DMS114 treated with DMSO at 0.1 percent for 48 hours (cell line): Measurements from ENCODE around the gene ZNF330.
"Not testable (repeated sequence)": the region's sequence is repeated elsewhere in the genome, so short reads cannot be mapped to it uniquely, and the experiment has no call there.

Source experiments
- DNase-seq: peaks from one replicate; lab custom pipeline; 2025; ENCODE audit not compliant: unreplicated experiment; lab: John Stamatoyannopoulos, UW

ZNF330 gene

DNA sequence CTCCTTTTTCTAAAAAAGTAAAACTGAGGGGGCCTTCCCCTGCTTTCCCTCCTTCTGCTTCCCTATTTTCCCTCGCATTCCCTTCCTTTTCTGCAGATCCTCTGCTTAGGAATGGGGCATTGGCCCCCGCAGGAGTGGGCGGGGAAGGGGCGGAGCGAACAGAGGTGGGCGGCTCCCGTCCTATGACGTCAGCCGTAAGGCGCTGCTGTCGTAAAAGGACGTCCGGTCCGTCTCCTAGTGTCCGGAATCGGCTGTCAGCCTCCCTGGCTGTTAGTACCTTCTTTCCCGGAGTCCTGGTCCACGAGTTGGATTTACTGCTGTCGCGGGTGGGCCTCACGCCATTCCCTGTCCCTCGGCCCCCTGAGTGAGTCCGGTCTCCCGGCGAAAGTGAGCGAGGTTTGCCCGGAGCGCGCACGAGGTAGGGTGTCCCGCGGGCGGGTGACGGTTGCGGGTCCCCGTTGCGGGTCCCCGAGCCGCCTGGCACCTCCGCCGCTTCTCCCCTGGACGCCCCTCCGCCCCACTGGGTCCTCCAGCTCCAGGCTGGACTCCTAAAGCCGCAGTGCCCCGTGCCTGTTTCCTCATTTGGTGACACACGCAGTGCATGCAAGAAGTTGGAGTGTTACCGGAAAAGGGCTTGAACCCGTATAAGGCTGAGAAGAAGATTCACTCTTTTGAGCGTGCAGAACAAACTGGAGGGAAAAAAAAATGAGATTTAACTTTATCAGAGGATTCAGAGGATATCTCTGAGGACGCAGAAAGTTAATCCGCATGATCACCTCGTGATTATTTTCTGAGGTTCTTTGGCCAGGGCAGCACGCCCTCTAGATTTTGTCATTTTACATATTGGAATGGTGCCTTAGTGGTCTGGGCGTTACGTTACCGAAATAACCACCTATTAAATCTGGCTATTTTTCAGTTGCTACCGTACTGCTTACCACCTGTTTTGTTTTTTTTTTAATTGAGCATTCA lies at the start of gene ZNF330:
Gene ZNF330 (plus strand): TSS at position 205 of the 969 bp plus-strand sequence. CDS start 1,477 bp downstream, outside the sequence.
- peak; percentile 51 for DNase-seq

DNA sequence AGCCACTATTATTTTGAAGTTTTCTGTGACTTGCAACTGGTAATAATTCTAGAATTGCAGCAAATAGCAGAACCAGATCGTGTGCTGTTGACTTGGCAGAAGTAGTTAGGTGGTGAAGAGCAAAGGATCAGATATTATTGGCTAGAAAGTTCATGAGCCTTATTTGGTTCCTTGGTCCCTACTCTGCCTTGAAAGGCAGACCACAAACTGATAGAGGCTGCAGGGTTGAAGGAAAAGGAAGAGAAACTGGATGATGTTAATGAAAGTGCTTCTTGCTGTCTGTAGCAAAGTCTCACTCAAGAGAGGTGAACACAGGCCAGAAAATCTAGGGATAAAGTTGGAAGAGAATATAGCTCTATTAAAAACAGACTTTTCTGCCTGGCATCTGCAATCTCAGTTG lies 46.2 kb upstream of the ZNF330 start:
- DNase-seq: no peak

DNA sequence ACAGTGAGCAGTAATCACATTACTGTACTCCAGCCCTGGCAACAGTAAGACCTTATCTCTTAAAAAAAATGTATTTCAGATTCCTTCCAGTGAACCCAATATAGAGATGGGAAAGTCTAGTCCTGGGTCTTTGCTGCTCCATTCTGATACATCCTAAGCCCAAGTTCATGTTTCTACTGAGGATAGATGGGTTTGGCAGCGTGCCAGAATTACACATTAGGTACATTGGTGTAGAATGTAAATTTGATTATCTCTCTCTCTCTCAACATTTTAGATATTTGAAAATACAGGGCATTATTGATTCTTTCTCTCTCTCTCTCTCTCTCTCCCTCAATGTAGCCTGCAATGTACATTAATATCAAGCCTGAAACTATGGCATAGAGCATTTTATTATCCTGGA lies 43.5 kb upstream of the ZNF330 start:
- no peak for DNase-seq

DNA sequence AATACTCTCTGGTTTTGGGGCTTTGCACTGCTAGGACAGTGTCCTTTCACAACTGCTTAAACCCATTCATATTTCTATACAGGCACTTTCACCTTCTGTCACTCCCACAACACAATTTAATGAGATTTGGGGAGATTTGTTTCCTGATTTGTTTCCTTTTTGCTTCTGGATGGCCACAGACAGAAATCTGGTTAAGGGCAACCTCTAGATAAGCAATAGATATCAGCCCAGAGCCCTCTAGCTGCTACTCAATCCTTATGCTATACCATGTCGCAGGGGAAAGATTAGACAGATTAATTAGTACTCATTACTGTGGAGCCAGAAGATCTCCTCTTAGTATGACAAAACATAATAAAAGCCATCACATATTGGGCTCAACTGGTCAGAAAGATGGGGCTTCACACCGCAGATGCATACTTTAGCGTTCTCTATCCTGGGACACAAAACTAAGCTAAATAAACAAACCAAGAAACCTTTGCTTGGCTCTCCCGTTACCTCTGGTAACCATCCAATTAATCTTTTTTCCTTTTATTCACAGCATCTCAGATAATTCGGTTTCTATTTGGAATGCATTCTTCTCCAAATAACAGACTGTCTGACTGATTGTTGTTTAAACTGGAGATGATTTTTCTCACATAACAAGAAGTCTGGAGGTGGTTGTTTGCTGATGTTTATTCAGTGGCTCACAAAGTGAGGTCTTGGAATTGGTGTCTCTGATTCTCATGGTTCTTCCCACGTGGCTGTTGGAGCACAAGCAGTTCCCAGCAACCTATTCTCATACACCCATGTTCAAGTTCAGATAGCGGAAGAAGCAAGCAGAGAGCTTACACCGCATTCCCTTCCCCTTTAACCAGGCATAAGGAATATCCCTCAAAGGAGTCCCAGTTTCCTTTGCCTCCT lies 41.0 kb upstream of the ZNF330 start:
- no peak for DNase-seq

DNA sequence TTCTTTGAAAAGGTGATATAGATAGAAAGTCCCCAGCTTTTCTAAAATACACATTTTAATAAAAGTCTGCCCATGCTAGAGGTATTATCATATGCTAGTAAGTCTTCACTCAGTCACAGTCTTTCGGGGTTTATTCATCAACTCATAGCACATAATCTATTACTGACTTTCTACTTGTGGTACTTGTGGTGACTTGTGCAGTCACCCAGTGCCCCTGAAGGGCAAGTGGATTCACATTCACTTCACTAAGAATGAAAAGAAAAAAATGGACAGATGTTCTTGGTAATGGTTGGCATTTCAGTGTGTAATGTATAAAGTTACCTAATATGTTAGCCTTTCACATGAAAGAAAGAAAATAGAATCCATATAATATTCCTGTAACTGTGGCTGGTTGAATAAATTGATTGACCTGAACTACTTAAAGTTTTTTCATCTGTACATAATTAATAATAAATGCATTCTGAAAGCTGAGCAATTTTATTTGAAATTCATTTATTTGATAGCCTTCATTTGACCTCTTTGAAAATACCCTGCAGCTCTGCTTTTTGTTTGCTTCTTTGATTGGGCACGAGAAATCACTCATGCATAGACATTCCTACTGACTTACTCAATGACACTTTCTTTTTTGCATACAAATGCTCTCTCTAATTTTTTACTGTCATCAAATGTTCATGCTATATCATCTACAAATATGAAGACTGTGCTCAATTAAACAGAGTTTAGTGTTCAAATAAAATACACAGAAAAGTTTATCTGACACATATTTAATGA lies 39.5 kb upstream of the ZNF330 start:
- no peak for DNase-seq

DNA sequence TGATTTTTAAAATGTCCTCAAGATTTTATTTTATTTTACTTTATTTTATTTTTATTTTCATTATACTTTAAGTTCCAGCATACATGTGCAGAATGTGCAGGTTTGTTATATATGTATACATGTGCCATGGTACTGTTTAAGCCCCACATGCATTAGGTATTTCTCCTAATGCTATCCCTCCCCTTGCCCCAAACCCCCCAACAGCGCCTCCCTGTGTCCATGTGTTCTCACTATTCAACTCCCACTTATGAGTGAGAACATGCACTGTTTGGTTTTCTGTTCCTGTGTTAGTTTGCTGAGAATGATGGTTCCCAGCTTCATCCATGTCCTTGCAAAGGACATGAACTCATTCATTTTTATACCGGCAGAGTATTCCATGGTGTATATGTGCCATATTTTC lies 37.2 kb upstream of the ZNF330 start:
- DNase-seq: not testable (repeated sequence)

DNA sequence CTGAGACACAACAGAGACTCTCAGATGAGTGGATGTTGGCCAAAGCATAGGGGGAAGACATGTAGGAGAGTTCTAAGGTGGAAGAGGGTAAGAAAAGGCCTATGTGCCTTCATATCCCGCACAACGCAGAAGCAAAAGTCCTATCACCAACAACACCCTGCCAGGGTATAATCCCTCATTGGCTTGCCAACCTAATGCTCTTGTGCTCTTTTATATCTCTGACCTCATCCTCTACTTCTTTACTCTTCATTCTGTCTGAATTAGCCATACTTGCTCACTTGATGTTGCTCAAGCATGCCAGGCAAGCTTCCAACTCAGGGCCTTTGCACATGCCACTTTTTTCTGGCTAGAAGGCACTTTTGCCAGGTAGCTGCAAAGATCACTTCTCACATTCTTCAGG lies 28.1 kb upstream of the ZNF330 start:
- no peak for DNase-seq

DNA sequence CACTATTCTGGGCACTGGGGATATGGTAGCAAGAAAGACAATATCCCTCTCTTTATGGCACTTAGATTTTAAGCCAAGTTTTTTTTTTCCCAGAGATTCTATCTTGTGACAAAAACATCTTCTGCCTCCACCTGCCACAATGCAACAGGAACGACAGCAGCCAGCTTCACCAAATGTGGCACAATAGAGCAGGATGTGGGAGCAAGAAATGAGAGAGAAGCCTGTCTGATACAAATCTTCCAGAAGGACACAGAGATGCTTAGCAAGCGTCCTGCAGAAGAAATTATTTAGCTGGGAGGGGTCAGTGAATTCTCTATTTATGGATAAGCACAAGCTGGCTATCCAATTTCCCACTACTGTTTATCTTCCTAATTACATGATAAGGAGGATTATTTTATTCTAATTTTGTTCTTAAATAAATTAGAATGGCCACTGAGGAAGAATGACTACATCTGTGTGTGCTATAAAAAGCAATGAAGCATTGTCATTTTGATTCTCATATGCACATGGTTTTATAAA lies 27.1 kb upstream of the ZNF330 start:
- no peak for DNase-seq

DNA sequence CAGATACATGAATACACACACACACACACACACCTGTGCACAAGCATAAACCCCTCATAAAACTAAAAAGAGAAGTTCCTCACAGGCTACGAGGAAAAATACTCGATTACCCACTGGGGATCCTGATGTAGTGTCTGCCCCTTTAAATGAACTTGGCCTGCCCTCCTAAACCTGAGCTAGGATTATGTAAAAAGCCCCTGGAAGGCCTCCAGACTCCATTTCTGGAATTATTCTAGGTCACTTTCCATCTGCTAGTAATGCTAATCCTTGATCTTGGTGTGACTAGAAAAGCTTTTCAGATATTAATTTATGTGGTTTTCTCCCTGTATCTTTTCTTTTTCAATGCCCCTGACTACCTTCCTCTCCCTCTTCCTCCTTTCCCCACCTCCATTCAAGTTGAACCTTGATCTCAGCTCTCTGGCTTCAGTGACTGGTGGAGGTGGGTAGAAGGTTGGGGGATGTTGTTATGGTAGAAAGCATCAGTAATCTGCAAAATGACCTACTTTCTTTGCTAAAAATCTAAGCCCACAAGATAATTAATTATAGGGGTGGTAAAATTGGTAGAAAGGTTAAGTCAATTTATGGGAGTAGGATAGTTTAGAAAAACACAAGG lies 25.5 kb upstream of the ZNF330 start:
- DNase-seq: no peak

DNA sequence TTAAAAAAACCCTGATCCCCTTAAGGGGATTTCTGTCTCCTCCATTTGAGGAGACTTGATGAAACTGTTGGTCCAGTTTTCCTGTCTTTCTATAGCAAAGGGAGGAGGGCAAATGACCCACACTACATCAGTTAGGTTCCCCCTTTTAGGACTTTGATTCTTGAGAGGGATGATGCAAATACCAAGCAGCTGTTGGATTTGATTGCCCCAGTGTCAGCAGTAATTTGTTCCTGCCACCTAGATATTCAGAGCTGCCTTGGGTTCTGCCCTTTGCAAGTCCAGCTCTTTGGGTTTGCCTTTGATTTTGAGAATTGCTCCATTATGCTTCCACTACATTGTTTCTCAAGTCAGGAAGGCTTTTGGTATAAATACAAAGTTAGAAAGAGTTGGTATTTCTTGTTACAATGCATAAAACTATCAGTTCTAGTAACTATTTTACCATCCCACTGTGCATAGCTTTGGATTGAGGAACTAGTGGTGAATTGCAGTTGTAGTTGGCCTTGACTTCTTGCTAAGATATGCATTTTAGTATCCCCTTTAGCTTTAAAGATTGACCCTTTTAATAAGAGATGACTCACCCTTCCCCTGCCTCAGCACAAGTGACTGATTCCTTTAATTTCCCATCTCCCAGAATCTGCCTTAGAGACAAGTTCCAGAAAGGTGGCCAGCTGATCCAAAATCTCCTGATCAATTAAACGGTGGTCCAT lies 24.3 kb upstream of the ZNF330 start:
- no peak for DNase-seq

DNA sequence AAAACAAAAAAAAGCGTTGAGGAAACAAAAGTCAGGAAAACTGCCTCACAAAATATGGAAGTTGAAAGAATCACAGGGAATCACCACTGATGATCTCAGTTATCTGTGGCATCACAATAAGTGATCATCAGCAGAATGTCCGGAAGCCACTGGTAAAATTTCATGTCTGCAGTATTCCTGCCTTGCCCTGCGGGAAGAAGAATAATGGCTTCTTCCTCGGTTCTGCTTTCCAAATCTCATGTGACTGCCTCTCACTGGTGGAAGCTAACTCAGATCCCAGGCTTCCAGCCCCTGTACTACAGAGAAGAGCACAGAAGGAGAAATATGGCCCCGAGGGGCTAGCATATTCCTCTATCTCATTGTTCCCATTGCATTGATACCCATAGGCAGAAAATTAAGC lies 12.7 kb upstream of the ZNF330 start:
- no peak for DNase-seq

DNA sequence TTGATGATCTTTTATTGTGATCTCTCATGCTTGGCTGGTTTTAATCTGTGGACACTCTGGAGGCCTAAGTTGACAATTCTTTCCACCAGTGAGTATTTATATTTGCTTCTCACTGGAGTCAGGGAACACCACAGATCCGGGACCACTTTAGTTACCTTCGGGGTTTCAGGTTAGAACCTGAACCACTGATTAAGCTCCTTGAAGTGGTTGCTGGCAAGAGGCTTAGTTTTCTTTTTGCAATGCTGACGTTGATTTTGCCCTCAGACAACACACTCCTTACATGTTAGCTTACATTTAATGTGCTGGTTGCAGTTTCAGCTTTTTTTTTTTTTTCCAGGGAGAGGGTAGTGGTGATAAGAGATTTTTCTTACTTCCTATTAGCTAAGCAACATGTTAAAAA lies 10.5 kb upstream of the ZNF330 start:
- DNase-seq: no peak

DNA sequence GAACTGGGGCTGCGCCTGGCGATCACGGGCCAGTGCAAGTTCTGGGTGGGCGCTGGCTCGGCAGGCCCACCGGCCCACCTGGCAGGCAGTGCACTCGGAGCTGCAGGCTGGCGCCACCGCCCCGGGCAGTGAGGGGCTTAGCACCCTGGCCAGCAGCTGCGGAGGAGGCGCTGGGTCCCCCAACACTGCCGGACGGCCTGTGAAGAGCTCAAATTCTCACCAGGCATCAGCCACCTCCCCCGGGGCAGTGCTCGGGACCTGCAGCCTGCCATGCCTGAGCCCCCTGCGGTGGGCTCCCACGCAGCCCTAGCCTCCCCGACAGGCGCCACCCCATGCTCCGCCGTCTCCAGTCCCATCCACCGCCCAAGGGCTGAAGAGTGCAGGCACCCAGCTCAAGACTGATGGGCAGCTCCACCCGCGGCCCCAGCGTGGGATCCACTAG lies 7.1 kb upstream of the ZNF330 start:
- DNase-seq: no peak

DNA sequence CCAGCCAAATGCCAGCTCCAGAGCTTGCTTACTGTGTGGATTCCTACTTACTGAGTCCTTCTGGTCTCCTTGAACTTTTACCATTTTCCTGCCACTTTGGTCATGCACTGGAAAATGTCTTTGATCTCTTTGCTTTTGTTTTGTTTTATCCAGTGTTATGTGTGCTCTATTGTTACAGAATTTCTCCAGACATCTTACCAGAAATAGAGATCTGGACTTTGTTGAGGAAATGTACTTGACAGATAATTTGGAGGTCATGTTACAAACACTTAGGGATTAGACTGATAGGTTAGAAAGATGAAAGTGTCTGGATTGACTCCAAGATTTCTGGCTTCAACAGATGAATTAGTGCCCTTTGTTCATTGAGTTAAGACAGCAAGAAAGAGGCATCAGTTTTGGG lies 5.7 kb upstream of the ZNF330 start:
- DNase-seq: no peak

DNA sequence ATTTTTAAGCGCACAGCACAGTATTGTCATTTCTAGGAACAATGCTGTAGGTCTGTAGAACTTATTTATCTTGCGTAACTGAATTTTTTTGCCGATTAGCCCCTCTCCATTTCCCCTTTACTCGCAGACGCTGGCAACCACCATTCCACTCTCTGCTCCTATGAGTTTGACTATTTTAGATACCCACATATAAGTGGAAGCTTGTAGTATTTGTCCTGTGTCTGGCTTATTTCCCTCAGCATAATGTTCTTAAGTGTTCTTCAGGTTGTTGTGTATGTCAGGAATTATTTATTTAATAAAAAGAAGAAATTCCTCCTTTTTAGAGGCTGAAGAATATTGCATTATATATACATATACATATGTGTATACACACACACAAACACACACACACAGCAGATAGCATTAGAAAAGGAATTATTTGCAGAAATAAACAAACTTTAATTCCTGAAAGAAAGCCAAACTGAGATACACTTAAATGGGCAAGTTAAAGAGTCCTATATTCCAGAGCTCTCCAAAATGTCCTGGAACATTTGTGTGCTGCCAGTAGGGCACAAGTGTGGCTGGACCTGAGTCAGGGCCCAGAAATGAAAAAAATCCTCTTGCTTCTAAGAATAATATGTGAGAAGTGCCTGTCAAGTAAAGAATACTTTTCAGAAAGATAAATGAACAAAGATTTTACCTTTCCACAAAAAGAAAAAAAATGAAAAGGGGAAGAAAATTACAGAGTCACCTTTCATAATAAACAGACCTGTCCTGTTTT lies 4.5 kb upstream of the ZNF330 start:
- DNase-seq: no peak

DNA sequence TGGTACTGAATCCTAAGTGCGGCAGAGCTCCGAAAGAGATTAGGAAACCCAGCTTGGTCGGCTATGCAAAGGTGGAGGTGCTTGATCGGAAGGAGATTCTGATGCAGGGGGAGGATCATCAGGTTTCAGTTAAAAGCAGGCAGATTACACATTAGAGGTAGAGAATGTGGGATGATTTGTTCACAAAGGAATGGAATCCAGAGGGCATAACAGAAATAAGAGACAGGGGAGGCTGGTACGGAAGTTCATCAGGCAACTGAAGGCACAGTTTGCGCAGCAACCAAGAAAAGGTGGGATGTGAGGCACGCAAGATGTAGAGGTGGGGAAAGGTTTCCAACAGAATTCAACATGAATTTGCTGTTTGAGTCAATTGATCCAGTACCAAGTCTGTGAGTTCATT lies 424 bp upstream of the ZNF330 start:
- DNase-seq: no peak

DNA sequence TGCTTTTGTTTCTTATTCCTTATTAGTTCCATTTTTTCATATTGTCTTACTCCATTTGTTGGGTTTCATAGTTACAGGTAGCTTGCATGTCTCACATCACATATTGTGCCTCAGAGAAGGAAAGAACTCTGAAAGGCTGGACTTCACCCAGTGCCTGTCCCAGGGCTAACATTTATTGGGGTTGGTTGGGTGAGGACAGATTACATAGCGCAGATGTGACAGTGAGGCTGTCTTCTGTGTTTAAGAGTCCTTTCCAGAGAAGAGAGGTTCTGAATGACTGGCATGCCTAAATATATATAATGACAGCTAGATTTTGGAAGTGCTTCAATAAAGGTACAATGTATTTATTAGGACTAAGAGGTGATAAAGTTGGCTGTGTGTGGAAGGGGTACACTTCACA lies 2.7 kb downstream of the ZNF330 start:
- DNase-seq: no peak

DNA sequence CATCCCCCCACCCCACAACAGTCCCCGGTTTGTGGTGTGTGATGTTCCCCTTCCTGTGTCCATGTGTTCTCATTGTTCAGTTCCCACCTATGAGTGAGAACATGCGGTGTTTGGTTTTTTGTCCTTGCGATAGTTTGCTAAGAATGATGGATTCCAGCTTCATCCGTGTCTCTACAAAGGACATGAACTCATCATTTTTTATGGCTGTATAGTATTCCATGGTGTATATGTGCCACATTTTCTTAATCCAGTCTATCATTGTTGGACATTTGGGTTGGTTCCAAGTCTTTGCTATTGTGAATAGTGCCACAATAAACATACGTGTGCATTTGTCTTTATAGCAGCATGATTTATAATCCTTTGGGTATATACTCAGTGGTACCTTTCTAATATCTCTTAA lies 6.6 kb downstream of the ZNF330 start:
- DNase-seq: not testable (repeated sequence)
